HL-60 (cell line): ENCODE measurements around the gene ZNF292.

Experiments used
- DNase-seq, 2 experiments: peaks; one replicate each; pipeline ENCODE4 v3.0.0-alpha.2; 2010 to 2020; ENCODE audit warnings: low read depth in 1 of 2, low spot score in 1 of 2
- H3K27ac ChIP-seq: fragments of 250-450 bp; sonication (Bioruptor Pico); replicated peaks from 2 replicates; pipeline ENCODE4 v1.5.1; 2020; ENCODE audit warnings: mild to moderate bottlenecking, moderate library complexity
- H3K27me3 ChIP-seq: fragments of 250-450 bp; sonication (Bioruptor Pico); 2 replicates; pipeline ENCODE4 v1.5.1; 2021; ENCODE audit warnings: mild to moderate bottlenecking, moderate library complexity; ENCODE audit not compliant: insufficient read depth, poor library complexity, severe bottlenecking
- H3K4me3 ChIP-seq: replicated peaks from 2 replicates; pipeline ENCODE4 v1.5.1; 2011; ENCODE audit warnings: mild to moderate bottlenecking, control low read depth, low read length; ENCODE audit not compliant: insufficient read depth
- GABPA ChIP-seq: IDR thresholded peaks from 2 replicates; pipeline ENCODE4 v1.6.1; 2012; ENCODE audit warnings: low read depth
- POLR2AphosphoS5 ChIP-seq: IDR thresholded peaks from 2 replicates; pipeline ENCODE4 v1.6.1; 2012; ENCODE audit warnings: low read depth
- SPI1 ChIP-seq: IDR thresholded peaks from 2 replicates; pipeline ENCODE4 v1.6.1; 2012; ENCODE audit warnings: low read depth, mild to moderate bottlenecking, borderline replicate concordance
- TF ChIP-seq, protein P1 (sequence below): IDR thresholded peaks from one replicate; pipeline ENCODE4 v1.5.1; 2011; ENCODE audit warnings: low read length, control low read depth, inconsistent platforms; ENCODE audit not compliant: insufficient read depth
- TF ChIP-seq, protein P2 (sequence below): IDR thresholded peaks from 2 replicates; pipeline ENCODE4 v1.6.1; 2012; ENCODE audit warnings: low read depth; ENCODE audit not compliant: insufficient replicate concordance

Gene ZNF292

DNA sequence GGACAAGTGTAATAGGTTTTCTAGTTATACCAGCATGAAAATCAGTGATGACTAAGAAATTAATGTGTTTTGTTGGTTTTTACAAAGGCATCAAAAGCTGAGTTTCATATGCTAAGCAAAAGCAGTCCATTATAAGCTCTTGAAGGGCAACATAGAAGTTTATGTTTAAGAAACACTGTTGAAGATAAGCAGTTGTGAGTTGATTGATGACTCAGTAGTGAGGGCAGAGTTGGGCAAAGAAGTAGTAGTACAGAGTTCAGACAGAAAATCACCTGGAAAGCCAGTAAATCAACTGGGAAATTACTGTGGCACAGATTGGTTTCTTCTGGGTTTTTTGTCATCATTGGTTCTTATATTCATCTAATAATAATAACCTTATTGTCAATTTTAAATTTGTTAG lies 89.0 kb downstream of the ZNF292 start:
- H3K27ac ChIP-seq, result no peak overlapping the region
- H3K4me3 ChIP-seq, result no peak overlapping the region
- TF ChIP-seq, protein P1, sequence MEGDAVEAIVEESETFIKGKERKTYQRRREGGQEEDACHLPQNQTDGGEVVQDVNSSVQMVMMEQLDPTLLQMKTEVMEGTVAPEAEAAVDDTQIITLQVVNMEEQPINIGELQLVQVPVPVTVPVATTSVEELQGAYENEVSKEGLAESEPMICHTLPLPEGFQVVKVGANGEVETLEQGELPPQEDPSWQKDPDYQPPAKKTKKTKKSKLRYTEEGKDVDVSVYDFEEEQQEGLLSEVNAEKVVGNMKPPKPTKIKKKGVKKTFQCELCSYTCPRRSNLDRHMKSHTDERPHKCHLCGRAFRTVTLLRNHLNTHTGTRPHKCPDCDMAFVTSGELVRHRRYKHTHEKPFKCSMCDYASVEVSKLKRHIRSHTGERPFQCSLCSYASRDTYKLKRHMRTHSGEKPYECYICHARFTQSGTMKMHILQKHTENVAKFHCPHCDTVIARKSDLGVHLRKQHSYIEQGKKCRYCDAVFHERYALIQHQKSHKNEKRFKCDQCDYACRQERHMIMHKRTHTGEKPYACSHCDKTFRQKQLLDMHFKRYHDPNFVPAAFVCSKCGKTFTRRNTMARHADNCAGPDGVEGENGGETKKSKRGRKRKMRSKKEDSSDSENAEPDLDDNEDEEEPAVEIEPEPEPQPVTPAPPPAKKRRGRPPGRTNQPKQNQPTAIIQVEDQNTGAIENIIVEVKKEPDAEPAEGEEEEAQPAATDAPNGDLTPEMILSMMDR, result no peak
- TF ChIP-seq GABPA (no peak), SPI1 (no peak), POLR2AphosphoS5 (no peak)
- TF ChIP-seq, protein P2, sequence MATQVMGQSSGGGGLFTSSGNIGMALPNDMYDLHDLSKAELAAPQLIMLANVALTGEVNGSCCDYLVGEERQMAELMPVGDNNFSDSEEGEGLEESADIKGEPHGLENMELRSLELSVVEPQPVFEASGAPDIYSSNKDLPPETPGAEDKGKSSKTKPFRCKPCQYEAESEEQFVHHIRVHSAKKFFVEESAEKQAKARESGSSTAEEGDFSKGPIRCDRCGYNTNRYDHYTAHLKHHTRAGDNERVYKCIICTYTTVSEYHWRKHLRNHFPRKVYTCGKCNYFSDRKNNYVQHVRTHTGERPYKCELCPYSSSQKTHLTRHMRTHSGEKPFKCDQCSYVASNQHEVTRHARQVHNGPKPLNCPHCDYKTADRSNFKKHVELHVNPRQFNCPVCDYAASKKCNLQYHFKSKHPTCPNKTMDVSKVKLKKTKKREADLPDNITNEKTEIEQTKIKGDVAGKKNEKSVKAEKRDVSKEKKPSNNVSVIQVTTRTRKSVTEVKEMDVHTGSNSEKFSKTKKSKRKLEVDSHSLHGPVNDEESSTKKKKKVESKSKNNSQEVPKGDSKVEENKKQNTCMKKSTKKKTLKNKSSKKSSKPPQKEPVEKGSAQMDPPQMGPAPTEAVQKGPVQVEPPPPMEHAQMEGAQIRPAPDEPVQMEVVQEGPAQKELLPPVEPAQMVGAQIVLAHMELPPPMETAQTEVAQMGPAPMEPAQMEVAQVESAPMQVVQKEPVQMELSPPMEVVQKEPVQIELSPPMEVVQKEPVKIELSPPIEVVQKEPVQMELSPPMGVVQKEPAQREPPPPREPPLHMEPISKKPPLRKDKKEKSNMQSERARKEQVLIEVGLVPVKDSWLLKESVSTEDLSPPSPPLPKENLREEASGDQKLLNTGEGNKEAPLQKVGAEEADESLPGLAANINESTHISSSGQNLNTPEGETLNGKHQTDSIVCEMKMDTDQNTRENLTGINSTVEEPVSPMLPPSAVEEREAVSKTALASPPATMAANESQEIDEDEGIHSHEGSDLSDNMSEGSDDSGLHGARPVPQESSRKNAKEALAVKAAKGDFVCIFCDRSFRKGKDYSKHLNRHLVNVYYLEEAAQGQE, result no peak
- no peaks in the 10 kb centered on the region for H3K27me3 ChIP-seq
- no peak for DNase-seq

DNA sequence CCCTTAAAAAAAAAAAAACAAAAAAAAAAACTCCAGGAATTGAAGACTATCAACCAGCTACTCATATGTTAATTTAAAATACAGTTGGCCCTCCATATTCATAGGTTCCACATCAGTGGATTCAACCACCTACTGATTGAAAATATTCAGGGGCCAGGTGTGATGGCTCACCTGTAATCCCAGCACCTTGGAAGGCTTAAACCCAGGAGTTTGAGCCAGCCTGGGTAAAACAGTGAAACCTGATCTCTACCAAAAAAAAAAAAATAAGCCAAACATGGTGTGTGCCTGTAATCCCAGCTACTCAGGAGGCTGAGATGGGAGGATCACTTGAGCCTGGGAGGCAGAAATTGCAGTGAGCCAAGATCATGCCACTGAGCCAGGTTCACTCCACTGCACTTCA lies 94.7 kb downstream of the ZNF292 start:
- Histone ChIP-seq H3K4me3 (no peak overlapping the region), H3K27ac (no peak overlapping the region), H3K27me3 (no peaks in the 10 kb centered on the region)
- TF ChIP-seq SPI1 (no peak), POLR2AphosphoS5 (no peak)
- DNase-seq, result no peak

DNA sequence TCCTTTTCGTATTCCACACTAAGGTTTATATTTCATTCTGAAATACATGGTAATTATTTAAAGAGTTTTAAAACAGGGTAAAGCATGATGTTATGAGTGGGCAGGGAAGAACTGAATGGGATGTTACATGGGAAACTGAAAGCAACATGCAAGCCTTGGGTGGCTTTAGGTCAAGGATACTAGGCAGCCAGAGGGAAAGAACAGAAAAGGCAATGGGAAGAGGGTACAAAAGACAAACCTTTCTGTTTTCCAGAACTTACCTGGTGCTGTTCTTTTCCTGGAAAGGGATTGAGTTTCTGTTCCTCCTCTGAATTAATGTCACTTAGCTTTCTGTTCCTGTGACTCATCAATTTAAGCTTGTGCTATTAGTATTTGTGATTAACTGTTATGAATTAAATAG lies 95.9 kb downstream of the ZNF292 start:
- Histone ChIP-seq H3K4me3 (no peak overlapping the region), H3K27me3 (no peaks in the 10 kb centered on the region), H3K27ac (no peak overlapping the region)
- no peak for DNase-seq
- no peak for TF ChIP-seq SPI1
- TF ChIP-seq, protein P1, result no peak
- TF ChIP-seq, protein P2, result no peak
- no peak for TF ChIP-seq POLR2AphosphoS5
- TF ChIP-seq GABPA, result no peak

DNA sequence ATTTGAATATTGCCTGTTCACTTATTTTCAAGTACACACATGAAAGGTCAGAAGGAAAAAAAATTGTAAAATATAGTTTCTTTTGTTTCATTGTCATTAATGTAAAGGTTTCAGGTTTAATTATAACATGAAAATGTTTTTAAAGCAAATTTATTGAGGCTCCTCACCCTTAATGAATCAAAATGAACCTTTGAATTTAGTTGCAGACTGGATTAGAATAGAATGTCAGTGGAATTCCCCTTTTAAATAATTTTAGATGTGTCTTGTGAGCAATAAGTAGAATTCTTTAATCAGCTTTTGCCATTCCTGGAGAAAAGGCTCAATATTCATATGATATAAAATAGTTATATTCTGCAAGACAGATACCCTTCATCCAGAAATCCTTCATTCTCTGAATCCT lies 96.4 kb downstream of the ZNF292 start:
- Histone ChIP-seq H3K27ac (no peak overlapping the region), H3K4me3 (no peak overlapping the region)
- TF ChIP-seq GABPA (no peak), POLR2AphosphoS5 (no peak), SPI1 (no peak)
- TF ChIP-seq, protein P1, result no peak
- TF ChIP-seq, protein P2, result no peak

More for the DNA sequence above, 96.4 kb downstream of the ZNF292 start:
- DNase-seq, result no peak
- no peaks in the 10 kb centered on the region for H3K27me3 ChIP-seq
